CD4-positive, alpha-beta T cell treated with Interleukin-2 at 100 ng/mL for 4 hours (primary cell): ENCODE results near the gene CCL22.
"Not testable (repeated sequence)": the region's sequence is repeated elsewhere in the genome, so short reads cannot be mapped to it uniquely, and the experiment has no call there.

ENCODE experiments used
- DNase-seq: peaks from one replicate; pipeline ENCODE4 v3.0.0-alpha.2; 2020; ENCODE audit warnings: low spot score

Gene CCL22

GRCh38 chr16:57358527-57359095, at the start of gene CCL22:
Gene CCL22, plus strand, starts transcription at chr16:57358783. Its CDS starts 34 bp downstream, at chr16:57358817.
- no peak for DNase-seq

GRCh38 chr16:57310801-57311200, 47.8 kb upstream of the CCL22 start:
- no peak for DNase-seq

GRCh38 chr16:57313509-57313908, 45.1 kb upstream of the CCL22 start:
- DNase-seq = no peak

GRCh38 chr16:57314161-57314785, 44.3 kb upstream of the CCL22 start:
- DNase-seq = no peak

GRCh38 chr16:57315416-57315815, 43.2 kb upstream of the CCL22 start:
- no peak for DNase-seq

- DNase-seq = no peak
Measured at GRCh38 chr16:57316390-57317017, 42.1 kb upstream of the CCL22 start.

- no peak for DNase-seq
Measured at GRCh38 chr16:57318240-57318970, 40.2 kb upstream of the CCL22 start.

- no peak for DNase-seq
Measured at GRCh38 chr16:57319646-57320045, 38.9 kb upstream of the CCL22 start.

GRCh38 chr16:57324749-57325148, 33.8 kb upstream of the CCL22 start:
- no peak for DNase-seq

- no peak for DNase-seq
Measured at GRCh38 chr16:57325458-57325857, 33.1 kb upstream of the CCL22 start.

- DNase-seq = no peak
Measured at GRCh38 chr16:57329718-57330327, 28.8 kb upstream of the CCL22 start.

GRCh38 chr16:57331355-57331754, 27.2 kb upstream of the CCL22 start:
- no peak for DNase-seq

- no peak for DNase-seq
Measured at GRCh38 chr16:57333402-57333801, 25.2 kb upstream of the CCL22 start.

GRCh38 chr16:57335366-57335765, 23.2 kb upstream of the CCL22 start:
- DNase-seq = no peak

GRCh38 chr16:57341062-57341440, 17.5 kb upstream of the CCL22 start:
- DNase-seq = no peak

- DNase-seq = no peak
Measured at GRCh38 chr16:57341441-57342303, 16.9 kb upstream of the CCL22 start.

GRCh38 chr16:57342606-57343005, 16.0 kb upstream of the CCL22 start:
- DNase-seq = not testable (repeated sequence)

GRCh38 chr16:57343221-57343620, 15.4 kb upstream of the CCL22 start:
- no peak for DNase-seq

GRCh38 chr16:57344094-57344493, 14.5 kb upstream of the CCL22 start:
- not testable (repeated sequence) for DNase-seq

GRCh38 chr16:57345021-57345420, 13.6 kb upstream of the CCL22 start:
- DNase-seq = no peak

- DNase-seq = no peak
Measured at GRCh38 chr16:57345666-57346204, 12.8 kb upstream of the CCL22 start.
